Naive B cell (primary cell): ENCODE results near the gene MRPS18B. TPM values are rescaled to one million over a fixed set of nuclear protein-coding genes. Genes with fewer than 3 reads are reported as not detected.

Source experiments
- ATAC-seq, 2 donors: fragments of 150-1000 bp; cut with Tn5 transposase; 2 replicates each; pipeline ENCODE4 v1.10.0; 2021; ENCODE audit warnings: low read depth in 2 of 2, mild to moderate bottlenecking in 2 of 2, moderate library complexity in 2 of 2
- DNase-seq: peaks from one replicate; pipeline ENCODE4 v3.0.0; 2022
- H3K27ac Mint-ChIP-seq, 6 donors: one replicate each; pipeline ENCODE4 v1.8.0; 2020 to 2022; ENCODE audit warnings: mild to moderate bottlenecking in 6 of 6, mixed read lengths in 6 of 6, moderate library complexity in 5 of 6, inconsistent platforms in 2 of 6
- H3K27me3 Mint-ChIP-seq, 3 donors: one replicate each; pipeline ENCODE4 v1.8.0; 2021 to 2022; ENCODE audit warnings: mixed read lengths in 3 of 3, mild to moderate bottlenecking in 1 of 3
- H3K36me3 Mint-ChIP-seq, 2 donors: one replicate each; pipeline ENCODE4 v1.8.0; 2020 to 2022; ENCODE audit warnings: mixed read lengths in 2 of 2, inconsistent platforms in 1 of 2, mild to moderate bottlenecking in 1 of 2
- H3K4me1 Mint-ChIP-seq, 3 donors: one replicate each; pipeline ENCODE4 v1.8.0; 2020 to 2022; ENCODE audit warnings: mixed read lengths in 3 of 3, inconsistent platforms in 1 of 3, mild to moderate bottlenecking in 1 of 3, moderate library complexity in 1 of 3
- H3K4me3 Mint-ChIP-seq, 8 donors: one replicate each; pipeline ENCODE4 v1.8.0; 2020 to 2022; ENCODE audit warnings: mild to moderate bottlenecking in 8 of 8, mixed read lengths in 8 of 8, moderate library complexity in 8 of 8, inconsistent platforms in 2 of 8
- H3K9me3 Mint-ChIP-seq, 7 donors: one replicate each; pipeline ENCODE4 v1.8.0; 2020 to 2022; ENCODE audit warnings: mixed read lengths in 7 of 7, mild to moderate bottlenecking in 5 of 7, inconsistent platforms in 2 of 7, moderate library complexity in 1 of 7
- polyA plus RNA-seq, 6 donors: library from polyadenylated mRNA; unstranded; fragments of 300-500 nt; fragmentation: Illumina TruSeq; gene quantifications; one replicate each; pipeline ENCODE4 v1.2.3, GENCODE V29; 2021; ENCODE audit warnings: low read depth in 6 of 6

The MRPS18B gene
- polyA plus RNA-seq = 100 to 1,000 TPM; 101 to 221 (median 142) TPM

DNA sequence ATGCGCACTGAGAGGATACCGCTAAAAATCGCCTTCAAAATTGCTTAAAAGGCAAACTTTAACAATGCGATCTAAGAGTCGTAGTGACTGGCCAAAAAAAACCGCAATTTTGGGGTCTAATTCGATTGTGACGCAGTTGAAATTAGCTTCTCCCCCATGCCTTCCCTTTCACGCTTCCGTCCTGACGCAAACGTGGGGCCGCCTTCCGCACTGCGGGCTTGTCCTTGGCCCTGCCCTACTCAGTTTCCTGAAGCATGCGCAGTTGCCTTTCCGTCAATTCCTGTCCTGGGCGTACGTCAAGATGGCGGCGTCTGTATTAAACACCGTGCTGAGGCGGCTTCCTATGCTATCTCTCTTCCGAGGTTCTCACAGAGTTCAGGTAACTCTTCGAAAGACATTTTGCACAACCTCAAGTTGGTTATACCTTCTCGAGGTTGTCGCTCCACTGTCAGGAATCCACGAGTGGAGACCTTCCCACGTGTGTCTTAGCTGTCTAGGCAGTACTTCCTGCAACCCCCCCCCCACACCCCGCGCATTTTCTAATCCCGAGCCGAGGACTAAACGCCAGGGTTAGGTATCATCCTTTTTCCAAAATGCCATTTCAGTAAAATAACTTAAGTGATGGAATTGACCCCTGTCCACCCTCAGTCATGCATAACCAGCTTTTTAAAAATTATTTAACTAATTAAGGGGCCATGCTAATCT is at the start of gene MRPS18B:
TSS of gene MRPS18B (plus strand) at position 276 of the 705 bp plus-strand sequence. CDS start at position 302, 26 bp downstream.
- H3K36me3 Mint-ChIP-seq = peaks cover 22 to 30% of the 10 kb centered on the region in 2 donors
- peak within 1 kb of the TSS; percentile 99 to 100 (median 100) for H3K27ac Mint-ChIP-seq
- H3K9me3 Mint-ChIP-seq = peaks cover 0 to 4% (median 0%) of the 10 kb centered on the region in 7 donors
- ATAC-seq (peak; percentile 74 to 75), DNase-seq (peak; percentile 97)
- H3K4me3 Mint-ChIP-seq = peak within 1 kb of the TSS; percentile 94 to 100 (median 98)
- H3K27me3 Mint-ChIP-seq = no peaks in the 10 kb centered on the region
- H3K4me1 Mint-ChIP-seq = peaks cover 26 to 38% (median 32%) of the 10 kb centered on the region in 3 donors

DNA sequence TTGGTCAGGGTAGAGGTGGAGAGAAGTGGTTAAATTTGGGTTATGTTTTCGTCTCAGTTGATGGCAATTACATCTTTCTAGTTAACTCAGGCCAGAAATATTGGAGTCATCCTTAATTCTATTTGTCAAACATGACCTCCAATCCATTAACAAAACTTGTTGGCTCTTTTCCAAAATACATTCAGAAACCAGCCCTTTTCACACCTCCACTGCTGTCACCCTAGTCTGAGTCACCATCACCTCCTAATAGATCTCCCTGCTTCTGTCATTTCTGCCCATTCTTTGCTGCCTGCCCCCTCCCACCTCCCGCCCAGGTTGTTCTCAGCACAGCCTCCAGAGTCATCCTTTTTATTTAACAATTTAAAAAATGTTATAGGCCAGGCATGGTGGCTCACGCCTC is 49.4 kb upstream of the MRPS18B start:
- Mint-ChIP-seq H3K4me1 (peaks cover 38 to 44% (median 42%) of the 10 kb centered on the region in 3 donors), H3K4me3 (peak overlapping the region in 1 of 8 donors; percentile 40), H3K9me3 (no peaks in the 10 kb centered on the region), H3K36me3 (peaks cover 0 to under 1% of the 10 kb centered on the region in 2 donors), H3K27ac (peak overlapping the region in 1 of 6 donors; percentile 30), H3K27me3 (no peaks in the 10 kb centered on the region)
- DNase-seq = no peak
- ATAC-seq = no peak

DNA sequence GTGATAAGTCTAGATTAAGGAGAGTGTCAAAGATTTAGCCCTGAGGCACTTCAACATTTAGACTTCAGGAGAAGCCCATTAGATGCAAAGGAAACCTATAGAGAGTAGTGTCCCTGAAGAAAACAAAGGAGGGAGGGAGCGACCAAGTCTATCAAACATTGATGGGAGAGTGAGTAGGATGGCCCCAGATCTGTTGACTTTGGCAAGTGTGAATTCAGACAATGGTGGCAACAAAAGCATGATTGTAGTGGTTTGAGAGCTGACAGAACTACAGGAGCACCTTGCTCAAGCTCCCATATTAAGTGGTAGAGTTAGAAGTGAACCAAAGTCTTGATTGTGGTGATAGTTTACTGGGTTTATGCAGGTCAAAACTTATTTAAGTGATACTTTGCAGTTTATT is 47.4 kb upstream of the MRPS18B start:
- no peaks in the 10 kb centered on the region for H3K27me3 Mint-ChIP-seq
- ATAC-seq = no peak
- no peak for DNase-seq
- H3K27ac Mint-ChIP-seq = peak overlapping the region; percentile 73 to 99 (median 99)
- peaks cover 47 to 59% (median 53%) of the 10 kb centered on the region in 3 donors for H3K4me1 Mint-ChIP-seq
- peak overlapping the region; percentile 90 to 100 (median 100) for H3K4me3 Mint-ChIP-seq
- no peaks in the 10 kb centered on the region for H3K9me3 Mint-ChIP-seq
- H3K36me3 Mint-ChIP-seq = no peaks in the 10 kb centered on the region

DNA sequence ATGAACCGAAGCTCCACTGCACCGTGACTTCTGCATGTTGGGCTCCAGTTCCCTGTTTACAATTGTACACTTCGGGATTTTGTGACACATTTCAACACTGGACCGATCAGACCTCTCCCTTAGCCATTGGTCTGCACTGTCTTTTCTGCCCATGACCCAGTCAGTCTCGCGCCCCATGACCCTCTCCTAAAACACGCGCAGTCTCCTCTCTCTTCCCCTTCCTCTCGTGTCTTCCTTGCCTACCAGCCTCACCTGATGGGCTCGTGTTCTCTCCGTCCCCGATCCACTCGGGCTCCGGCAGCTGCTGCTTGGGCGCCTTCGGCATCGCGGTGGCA is 46.9 kb upstream of the MRPS18B start:
- H3K27ac Mint-ChIP-seq = peak overlapping the region; percentile 97 to 100 (median 99)
- H3K36me3 Mint-ChIP-seq = no peaks in the 10 kb centered on the region
- H3K4me3 Mint-ChIP-seq = peak overlapping the region; percentile 90 to 100 (median 100)
- no peaks in the 10 kb centered on the region for H3K27me3 Mint-ChIP-seq
- DNase-seq = no peak
- H3K9me3 Mint-ChIP-seq = no peaks in the 10 kb centered on the region
- H3K4me1 Mint-ChIP-seq = peaks cover 49 to 61% (median 53%) of the 10 kb centered on the region in 3 donors
- peak; percentile 28 to 32 for ATAC-seq

DNA sequence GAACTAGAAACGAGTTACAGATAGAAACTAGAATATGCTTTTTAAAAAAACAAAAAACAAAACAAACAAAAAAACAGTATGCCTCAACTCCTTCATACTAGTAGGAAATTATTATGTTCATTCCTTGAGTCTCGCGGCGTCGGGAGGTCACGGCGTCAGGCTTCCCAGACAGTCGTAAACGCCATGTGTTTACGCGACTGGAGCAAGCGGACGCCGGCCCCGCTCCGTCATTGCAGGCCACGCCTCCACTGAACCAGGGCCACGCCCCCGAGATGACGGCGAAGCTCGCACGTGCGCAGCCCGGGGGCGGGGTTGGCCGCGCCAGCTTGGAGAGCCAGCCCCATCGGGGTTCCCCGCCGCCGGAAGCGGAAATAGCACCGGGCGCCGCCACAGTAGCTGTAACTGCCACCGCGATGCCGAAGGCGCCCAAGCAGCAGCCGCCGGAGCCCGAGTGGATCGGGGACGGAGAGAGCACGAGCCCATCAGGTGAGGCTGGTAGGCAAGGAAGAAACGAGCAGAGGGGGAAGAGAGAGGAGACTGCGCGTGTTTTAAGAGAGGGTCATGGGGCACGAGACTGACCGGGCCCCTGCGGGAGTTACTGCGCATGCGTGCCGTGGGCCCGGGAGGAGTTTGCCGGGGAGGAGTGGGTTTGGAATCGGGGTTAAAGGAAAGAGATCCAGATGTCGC is 46.4 kb upstream of the MRPS18B start, which contains the start of gene ABCF1:
TSS of gene ABCF1 (plus strand) at position 368 of the 687 bp plus-strand sequence. CDS start at position 414, 46 bp downstream.
- H3K27me3 Mint-ChIP-seq = no peaks in the 10 kb centered on the region
- DNase-seq = peak; percentile 100
- ATAC-seq = peak; percentile 91 to 92

DNA sequence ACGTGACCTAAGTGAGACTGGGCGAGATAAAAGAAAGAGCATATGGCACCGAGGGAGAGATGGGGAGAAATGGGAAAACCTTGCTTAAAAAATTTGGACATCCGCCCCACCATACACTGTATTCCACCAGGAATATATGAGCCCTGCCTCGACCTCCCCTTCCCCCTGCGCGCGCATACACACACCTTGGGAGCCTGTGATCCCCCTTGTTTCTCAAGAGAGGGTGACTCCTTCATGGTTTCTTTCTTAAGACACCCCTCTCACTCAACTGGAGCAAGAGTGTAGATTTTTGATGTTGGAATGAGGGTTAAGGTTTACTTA is 45.9 kb upstream of the MRPS18B start:
- peak overlapping the region; percentile 97 to 100 (median 99) for H3K27ac Mint-ChIP-seq
- H3K27me3 Mint-ChIP-seq = no peaks in the 10 kb centered on the region
- H3K4me1 Mint-ChIP-seq = peaks cover 54 to 62% (median 57%) of the 10 kb centered on the region in 3 donors
- peaks cover 0 to 4% of the 10 kb centered on the region in 2 donors for H3K36me3 Mint-ChIP-seq
- H3K4me3 Mint-ChIP-seq = peak overlapping the region; percentile 90 to 100 (median 100)
- DNase-seq = no peak
- ATAC-seq = no peak
- no peaks in the 10 kb centered on the region for H3K9me3 Mint-ChIP-seq

More for the DNA sequence above, 46.4 kb upstream of the MRPS18B start, which contains the start of gene ABCF1:
- Mint-ChIP-seq H3K27ac (peak within 1 kb of the TSS; percentile 97 to 100 (median 99)), H3K4me1 (peaks cover 49 to 58% (median 53%) of the 10 kb centered on the region in 3 donors), H3K9me3 (no peaks in the 10 kb centered on the region), H3K4me3 (peak within 1 kb of the TSS; percentile 90 to 100 (median 100)), H3K36me3 (no peaks in the 10 kb centered on the region)

DNA sequence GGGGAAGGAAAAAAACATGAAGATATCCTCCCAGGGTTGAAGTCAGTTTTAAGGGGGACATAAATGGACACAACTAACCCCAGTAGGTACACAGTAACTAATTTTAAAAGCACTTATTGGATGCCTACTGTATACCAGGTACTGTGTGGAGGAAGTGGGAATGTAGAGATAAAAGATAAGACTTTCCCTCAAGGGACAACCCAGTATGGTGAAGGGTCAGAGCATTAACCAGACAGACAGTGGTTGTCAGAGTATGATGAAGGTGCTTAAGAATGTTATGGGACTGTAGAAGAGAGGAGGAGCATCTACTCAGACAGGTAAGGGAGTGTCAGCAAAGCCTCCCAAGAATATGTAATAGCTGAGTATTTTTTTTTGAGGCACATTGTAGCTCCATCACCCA is 45.5 kb upstream of the MRPS18B start:
- Mint-ChIP-seq H3K27me3 (no peaks in the 10 kb centered on the region), H3K36me3 (peaks cover 2 to 8% of the 10 kb centered on the region in 2 donors), H3K9me3 (no peaks in the 10 kb centered on the region), H3K4me3 (peak overlapping the region; percentile 90 to 100 (median 100)), H3K27ac (peak overlapping the region; percentile 97 to 100 (median 99)), H3K4me1 (peaks cover 54 to 62% (median 59%) of the 10 kb centered on the region in 3 donors)
- DNase-seq (no peak), ATAC-seq (no peak)

DNA sequence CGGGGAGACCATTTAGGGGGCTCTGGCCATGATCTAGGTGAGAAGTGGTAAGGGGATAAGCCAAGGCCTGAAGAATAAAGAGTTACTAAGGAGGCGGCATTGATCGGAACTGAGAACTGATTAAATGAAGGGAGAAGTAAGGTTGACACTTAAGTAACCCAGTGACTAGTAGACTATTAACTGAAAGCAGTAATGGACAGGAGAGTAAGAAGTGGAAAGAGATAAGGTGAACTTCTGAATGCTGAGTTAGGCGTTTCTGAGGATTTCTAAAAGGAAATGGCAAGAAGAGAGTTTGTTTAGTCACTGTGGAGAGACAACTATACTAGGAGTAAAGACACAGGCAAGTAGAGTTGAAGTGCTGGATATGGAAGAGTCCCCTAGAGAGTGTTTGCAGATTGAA is 44.5 kb upstream of the MRPS18B start:
- DNase-seq = no peak
- H3K36me3 Mint-ChIP-seq = peaks cover 8 to 18% of the 10 kb centered on the region in 2 donors
- no peaks in the 10 kb centered on the region for H3K9me3 Mint-ChIP-seq
- H3K27me3 Mint-ChIP-seq = no peaks in the 10 kb centered on the region
- no peak for ATAC-seq
- peaks cover 59 to 62% (median 60%) of the 10 kb centered on the region in 3 donors for H3K4me1 Mint-ChIP-seq
- H3K4me3 Mint-ChIP-seq = peak overlapping the region in 6 of 8 donors; percentile 33 to 100 (median 80)
- peak overlapping the region in 5 of 6 donors; percentile 56 to 100 (median 96) for H3K27ac Mint-ChIP-seq

DNA sequence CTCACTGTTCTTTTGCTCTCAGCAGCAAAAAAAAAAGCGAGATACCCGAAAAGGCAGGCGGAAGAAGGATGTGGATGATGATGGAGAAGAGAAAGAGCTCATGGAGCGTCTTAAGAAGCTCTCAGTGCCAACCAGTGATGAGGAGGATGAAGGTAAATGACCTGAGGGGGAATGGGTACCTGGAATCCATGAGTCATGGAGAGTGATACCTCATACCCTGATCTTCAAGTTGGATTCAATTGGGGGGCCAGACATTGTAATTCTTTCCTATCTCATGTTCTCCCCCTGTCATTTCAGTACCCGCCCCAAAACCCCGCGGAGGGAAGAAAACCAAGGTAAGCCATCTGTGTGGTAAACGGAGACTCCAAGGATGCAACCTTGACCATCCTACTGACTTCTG is 39.6 kb upstream of the MRPS18B start:
- H3K4me1 Mint-ChIP-seq = peaks cover 26 to 28% (median 27%) of the 10 kb centered on the region in 3 donors
- DNase-seq = no peak
- peak overlapping the region in 1 of 6 donors; percentile 11 for H3K27ac Mint-ChIP-seq

DNA sequence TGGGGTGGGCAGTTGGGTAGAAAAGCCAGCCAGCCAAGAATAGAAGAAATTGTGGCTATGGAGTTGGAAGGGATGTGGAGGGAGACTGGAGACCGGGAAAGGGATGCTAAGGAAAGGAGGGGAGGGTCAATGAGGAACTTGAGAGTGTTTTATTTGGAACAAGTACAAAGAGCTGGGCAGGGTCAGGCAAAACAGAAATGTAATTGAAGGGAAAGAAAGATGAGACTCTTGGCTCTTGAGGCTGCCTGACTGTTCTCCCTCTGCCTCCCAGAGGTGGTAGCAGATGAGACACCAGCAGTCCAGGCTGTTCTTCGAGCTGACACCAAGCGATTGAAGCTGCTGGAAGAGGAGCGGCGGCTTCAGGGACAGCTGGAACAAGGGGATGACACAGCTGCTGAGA is 33.7 kb upstream of the MRPS18B start:
- no peak for ATAC-seq
- H3K36me3 Mint-ChIP-seq = peaks cover 18 to 57% of the 10 kb centered on the region in 2 donors
- H3K9me3 Mint-ChIP-seq = no peaks in the 10 kb centered on the region
- H3K27me3 Mint-ChIP-seq = no peaks in the 10 kb centered on the region
- no peak overlapping the region for H3K4me3 Mint-ChIP-seq
- H3K27ac Mint-ChIP-seq = peak overlapping the region in 3 of 6 donors; percentile 42 to 92 (median 78)
- no peak for DNase-seq
- peaks cover 0 to 5% (median 5%) of the 10 kb centered on the region in 3 donors for H3K4me1 Mint-ChIP-seq

More for the DNA sequence above, 39.6 kb upstream of the MRPS18B start:
- ATAC-seq = no peak
- H3K27me3 Mint-ChIP-seq = no peaks in the 10 kb centered on the region
- no peak overlapping the region for H3K4me3 Mint-ChIP-seq
- no peaks in the 10 kb centered on the region for H3K9me3 Mint-ChIP-seq
- H3K36me3 Mint-ChIP-seq = peaks cover 18 to 50% of the 10 kb centered on the region in 2 donors

DNA sequence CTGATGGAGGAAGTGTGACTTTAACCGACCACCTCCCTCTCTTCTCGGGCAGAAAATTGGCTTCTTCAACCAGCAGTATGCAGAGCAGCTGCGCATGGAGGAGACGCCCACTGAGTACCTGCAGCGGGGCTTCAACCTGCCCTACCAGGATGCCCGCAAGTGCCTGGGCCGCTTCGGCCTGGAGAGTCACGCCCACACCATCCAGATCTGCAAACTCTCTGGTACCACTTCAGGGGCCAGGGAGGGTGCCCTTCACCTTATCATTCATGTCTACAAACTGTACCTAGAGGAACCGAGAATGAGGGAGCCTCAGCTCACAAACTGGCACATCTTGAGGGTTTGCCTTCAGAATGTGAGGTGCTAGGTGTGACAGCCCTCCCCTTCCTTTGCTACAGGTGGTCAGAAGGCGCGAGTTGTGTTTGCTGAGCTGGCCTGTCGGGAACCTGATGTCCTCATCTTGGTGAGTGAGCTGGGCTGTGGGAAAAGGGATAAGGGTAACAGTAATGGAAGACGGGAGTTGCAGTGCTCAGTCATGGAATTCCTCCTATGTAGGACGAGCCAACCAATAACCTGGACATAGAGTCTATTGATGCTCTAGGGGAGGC is 27.8 kb upstream of the MRPS18B start:
- Mint-ChIP-seq H3K27me3 (no peaks in the 10 kb centered on the region), H3K27ac (peak overlapping the region in 1 of 6 donors; percentile 57), H3K9me3 (no peaks in the 10 kb centered on the region), H3K4me1 (peaks cover 0 to 10% (median 5%) of the 10 kb centered on the region in 3 donors), H3K4me3 (no peak overlapping the region), H3K36me3 (peaks cover 27% of the 10 kb centered on the region in 2 donors)
- ATAC-seq (no peak), DNase-seq (no peak)

DNA sequence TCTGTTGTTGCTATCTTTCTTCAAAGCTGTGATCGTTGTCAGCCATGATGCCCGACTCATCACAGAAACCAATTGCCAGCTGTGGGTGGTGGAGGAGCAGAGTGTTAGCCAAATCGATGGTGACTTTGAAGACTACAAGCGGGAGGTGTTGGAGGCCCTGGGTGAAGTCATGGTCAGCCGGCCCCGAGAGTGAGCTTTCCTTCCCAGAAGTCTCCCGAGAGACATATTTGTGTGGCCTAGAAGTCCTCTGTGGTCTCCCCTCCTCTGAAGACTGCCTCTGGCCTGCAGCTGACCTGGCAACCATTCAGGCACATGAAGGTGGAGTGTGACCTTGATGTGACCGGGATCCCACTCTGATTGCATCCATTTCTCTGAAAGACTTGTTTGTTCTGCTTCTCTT is 27.1 kb upstream of the MRPS18B start:
- no peak overlapping the region for H3K4me3 Mint-ChIP-seq
- peak overlapping the region in 4 of 6 donors; percentile 4 to 78 (median 24) for H3K27ac Mint-ChIP-seq
- H3K27me3 Mint-ChIP-seq = no peaks in the 10 kb centered on the region
- no peak for DNase-seq
- H3K4me1 Mint-ChIP-seq = peaks cover 0 to 10% (median 7%) of the 10 kb centered on the region in 3 donors
- ATAC-seq = no peak
- no peaks in the 10 kb centered on the region for H3K9me3 Mint-ChIP-seq
- H3K36me3 Mint-ChIP-seq = peaks cover 25 to 27% of the 10 kb centered on the region in 2 donors

DNA sequence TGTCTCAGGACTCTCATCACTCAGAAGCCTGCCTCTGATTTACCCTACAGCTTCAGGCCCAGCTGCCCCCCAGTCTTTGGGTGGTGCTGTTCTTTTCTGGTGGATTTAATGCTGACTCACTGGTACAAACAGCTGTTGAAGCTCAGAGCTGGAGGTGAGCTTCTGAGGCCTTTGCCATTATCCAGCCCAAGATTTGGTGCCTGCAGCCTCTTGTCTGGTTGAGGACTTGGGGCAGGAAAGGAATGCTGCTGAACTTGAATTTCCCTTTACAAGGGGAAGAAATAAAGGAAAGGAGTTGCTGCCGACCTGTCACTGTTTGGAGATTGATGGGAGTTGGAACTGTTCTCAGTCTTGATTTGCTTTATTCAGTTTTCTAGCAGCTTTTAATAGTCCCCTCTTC is 26.6 kb upstream of the MRPS18B start:
- Mint-ChIP-seq H3K4me3 (no peak overlapping the region), H3K9me3 (no peaks in the 10 kb centered on the region), H3K4me1 (peaks cover 0 to 10% (median 9%) of the 10 kb centered on the region in 3 donors), H3K27ac (peak overlapping the region in 2 of 6 donors; percentile 29 to 63), H3K36me3 (peaks cover 20 to 27% of the 10 kb centered on the region in 2 donors), H3K27me3 (no peaks in the 10 kb centered on the region)
- DNase-seq = no peak
- no peak for ATAC-seq
